Lower leg skin (tissue), 4 donors: ENCODE measurements around the gene DBI. TPM values are rescaled to one million over a fixed set of nuclear protein-coding genes. Genes with fewer than 3 reads are reported as not detected.
"Not testable (repeated sequence)": the region's sequence is repeated elsewhere in the genome, so short reads cannot be mapped to it uniquely, and the experiment has no call there.

Source experiments
- DNase-seq, 2 donors: peaks; one replicate each; pipeline ENCODE4 v3.0.0-alpha.2; 2019; ENCODE audit warnings: low spot score in 2 of 2
- H3K4me3 ChIP-seq: fragments of 200-600 bp; sonication (generic); 2 replicates; pipeline ENCODE4 v1.5.1; 2017; ENCODE audit warnings: mild to moderate bottlenecking, low read depth; ENCODE audit not compliant: poor library complexity, severe bottlenecking
- POLR2A ChIP-seq, 2 donors: fragments of 450-650 bp; IDR thresholded peaks; one replicate each; pipeline ENCODE4 v1.6.1; 2016 to 2017; ENCODE audit warnings: antibody characterized with exemption in 2 of 2, mild to moderate bottlenecking in 1 of 2, moderate library complexity in 1 of 2
- WGBS, 2 donors: methylation state at CpG; one replicate each; pipeline ENCODE4 v1.1.5; 2018; 5-methylcytosine and 5-hydroxymethylcytosine counted together
- intact Hi-C: fragments of 100-400 bp; cut with DNase I; formaldehyde crosslinking; loops from one replicate; pipeline ENCODE4 v1.15.0; 2023; ENCODE audit warnings: low total_unique reads
- total RNA-seq, 4 donors: library from RNA; depleted of rRNA; stranded (reverse); fragments of >200 nt; gene quantifications; one replicate each; pipeline ENCODE4 v1.1.0, GENCODE V29; 2016
- TF ChIP-seq, protein P1 (sequence below), 3 donors: fragments of 450-650 bp; IDR thresholded peaks; one replicate each; pipeline ENCODE4 v1.5.1; 2016; ENCODE audit warnings: antibody characterized with exemption in 3 of 3, mild to moderate bottlenecking in 3 of 3, moderate library complexity in 2 of 3

Gene DBI
- total RNA-seq, 4 donors from 2014 or later = 266 to 369 (median 326) TPM

DNA sequence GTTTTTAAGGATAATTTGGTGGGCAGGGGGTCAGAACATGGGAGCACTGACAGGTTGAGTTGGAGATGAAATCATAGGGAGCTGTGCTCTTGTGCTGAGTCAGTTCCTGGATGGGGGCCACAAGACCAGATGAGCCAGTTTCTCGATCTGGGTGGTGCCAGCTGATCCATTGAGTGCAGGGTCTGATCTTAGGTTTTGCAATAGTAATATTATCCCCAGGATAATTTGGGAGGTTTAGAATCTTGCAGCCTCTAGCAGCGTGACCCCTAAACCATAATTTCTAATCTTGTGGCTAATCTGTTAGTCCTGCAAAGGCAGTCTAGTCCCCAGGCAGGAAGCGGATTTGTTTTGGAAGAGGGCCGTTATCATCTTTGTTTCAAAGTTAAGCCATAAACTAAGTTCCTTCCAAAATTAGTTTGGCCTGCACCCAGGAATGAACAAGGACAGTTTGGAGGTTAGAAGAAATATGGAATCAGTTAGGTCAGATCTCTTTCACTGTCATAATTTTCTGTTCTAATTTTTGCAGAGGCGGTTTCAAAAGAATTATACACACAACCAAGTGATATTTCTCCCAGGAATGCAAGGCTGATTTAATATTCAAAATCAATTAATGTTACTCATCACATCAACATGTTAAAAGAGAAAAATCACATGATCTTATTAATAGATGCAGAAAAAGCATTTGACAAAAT, 23.0 kb downstream of the DBI start:
- peak; percentile 66 to 89 for DNase-seq
- H3K4me3 ChIP-seq = no peak overlapping the region
- WGBS, 2 donors = 11 to 14% methylated on average over 5 of the region's 5 CpGs
- no peak for TF ChIP-seq POLR2A (IDR thresholded peaks at IDR 0.05)
- TF ChIP-seq, protein P1, sequence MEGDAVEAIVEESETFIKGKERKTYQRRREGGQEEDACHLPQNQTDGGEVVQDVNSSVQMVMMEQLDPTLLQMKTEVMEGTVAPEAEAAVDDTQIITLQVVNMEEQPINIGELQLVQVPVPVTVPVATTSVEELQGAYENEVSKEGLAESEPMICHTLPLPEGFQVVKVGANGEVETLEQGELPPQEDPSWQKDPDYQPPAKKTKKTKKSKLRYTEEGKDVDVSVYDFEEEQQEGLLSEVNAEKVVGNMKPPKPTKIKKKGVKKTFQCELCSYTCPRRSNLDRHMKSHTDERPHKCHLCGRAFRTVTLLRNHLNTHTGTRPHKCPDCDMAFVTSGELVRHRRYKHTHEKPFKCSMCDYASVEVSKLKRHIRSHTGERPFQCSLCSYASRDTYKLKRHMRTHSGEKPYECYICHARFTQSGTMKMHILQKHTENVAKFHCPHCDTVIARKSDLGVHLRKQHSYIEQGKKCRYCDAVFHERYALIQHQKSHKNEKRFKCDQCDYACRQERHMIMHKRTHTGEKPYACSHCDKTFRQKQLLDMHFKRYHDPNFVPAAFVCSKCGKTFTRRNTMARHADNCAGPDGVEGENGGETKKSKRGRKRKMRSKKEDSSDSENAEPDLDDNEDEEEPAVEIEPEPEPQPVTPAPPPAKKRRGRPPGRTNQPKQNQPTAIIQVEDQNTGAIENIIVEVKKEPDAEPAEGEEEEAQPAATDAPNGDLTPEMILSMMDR (IDR thresholded peaks at IDR 0.05) = no peak
- intact Hi-C loops = no loop called here

DNA sequence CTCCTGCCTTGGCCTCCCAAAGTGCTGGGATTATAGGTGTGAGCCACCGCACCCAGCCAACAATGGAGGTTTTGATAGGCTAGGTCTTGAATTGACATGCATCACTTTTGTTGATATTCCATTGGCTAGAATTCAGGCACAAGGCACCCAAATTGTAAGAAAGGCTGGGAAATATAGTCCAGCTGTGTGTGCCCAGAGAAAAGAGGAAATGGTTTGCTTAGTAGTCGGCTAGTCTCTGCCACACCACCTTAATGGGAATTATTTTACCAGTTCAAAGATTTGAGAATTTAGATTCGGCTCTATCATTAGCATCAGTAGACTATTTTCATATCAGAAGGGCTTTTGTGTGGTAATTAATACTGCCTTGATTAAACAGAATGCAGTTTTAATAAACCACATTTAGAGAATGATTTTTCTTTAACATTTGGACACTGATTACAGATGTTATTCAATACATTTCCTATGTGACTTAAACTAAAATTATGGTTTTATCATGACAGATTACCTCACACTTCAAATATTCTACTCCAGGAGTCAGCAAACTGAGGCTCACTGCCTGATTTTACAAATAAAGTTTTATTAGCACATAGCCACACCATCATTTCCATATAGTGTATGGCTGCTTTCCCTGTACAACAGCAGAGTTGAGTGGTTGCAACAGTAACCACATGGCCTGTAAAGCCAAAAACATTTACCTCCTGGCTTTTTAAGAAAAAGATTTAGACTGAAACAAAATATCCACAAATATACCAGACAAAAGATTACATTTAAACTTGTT, 27.4 kb downstream of the DBI start:
- WGBS, 2 donors = 87 to 88% methylated on average over 3 of the region's 3 CpGs
- TF ChIP-seq POLR2A (IDR thresholded peaks at IDR 0.05) = no peak
- TF ChIP-seq, protein P1 (IDR thresholded peaks at IDR 0.05) = no peak
- H3K4me3 ChIP-seq = no peak overlapping the region
- intact Hi-C loops = no loop called here
- no peak for DNase-seq

DNA sequence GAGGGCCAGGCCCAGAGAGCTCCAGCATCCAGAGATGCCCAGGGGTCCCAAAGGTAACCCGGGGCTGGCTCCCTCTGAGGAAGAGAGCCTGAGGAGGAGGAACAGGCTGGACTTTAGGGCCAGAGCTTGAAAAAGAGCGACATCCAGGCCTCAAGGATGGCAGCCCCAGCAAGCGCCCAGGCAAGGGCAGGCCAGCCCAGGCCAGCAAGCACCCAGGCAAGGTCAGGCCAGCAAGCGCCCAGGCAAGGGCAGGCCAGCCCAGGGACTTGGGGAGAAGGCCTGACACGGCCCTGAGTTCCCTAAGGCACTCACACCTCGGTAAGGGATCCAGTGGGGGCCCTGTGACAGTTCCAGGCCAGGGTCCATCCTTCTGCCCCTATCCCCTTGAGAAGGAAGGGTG, 30.4 kb downstream of the DBI start:
- DNase-seq = no peak
- WGBS, 2 donors = 89 to 92% methylated on average over 6 of the region's 6 CpGs
- intact Hi-C loops = no loop called here
- H3K4me3 ChIP-seq = no peak overlapping the region
- TF ChIP-seq POLR2A (IDR thresholded peaks at IDR 0.05) = no peak
- TF ChIP-seq, protein P1 (IDR thresholded peaks at IDR 0.05) = no peak

DNA sequence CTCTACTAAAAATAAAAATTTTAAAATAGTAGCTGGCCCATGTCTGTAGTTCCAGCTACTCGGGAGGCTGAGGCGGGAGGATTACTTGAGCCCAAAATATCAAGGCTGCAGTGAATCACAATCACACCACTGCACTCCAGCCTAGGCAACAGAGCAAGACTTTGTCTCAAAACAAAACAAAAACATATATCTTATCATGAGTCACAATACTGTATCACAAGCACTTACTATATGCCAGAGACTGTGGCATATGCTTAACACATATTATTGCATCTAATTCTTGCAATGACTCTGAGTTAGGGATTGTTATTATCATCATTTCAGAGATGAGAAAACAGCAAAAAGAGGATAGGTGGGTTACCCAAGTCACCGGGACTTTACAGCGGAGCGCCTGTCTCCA, 35.3 kb downstream of the DBI start:
- 89 to 90% methylated on average over 5 of the region's 5 CpGs for WGBS, 2 donors
- DNase-seq = peak in 1 of 2 donors; percentile 37
- no peak overlapping the region for H3K4me3 ChIP-seq
- TF ChIP-seq POLR2A (IDR thresholded peaks at IDR 0.05) = no peak
- TF ChIP-seq, protein P1 (IDR thresholded peaks at IDR 0.05) = no peak
- intact Hi-C loops = no loop called here

DNA sequence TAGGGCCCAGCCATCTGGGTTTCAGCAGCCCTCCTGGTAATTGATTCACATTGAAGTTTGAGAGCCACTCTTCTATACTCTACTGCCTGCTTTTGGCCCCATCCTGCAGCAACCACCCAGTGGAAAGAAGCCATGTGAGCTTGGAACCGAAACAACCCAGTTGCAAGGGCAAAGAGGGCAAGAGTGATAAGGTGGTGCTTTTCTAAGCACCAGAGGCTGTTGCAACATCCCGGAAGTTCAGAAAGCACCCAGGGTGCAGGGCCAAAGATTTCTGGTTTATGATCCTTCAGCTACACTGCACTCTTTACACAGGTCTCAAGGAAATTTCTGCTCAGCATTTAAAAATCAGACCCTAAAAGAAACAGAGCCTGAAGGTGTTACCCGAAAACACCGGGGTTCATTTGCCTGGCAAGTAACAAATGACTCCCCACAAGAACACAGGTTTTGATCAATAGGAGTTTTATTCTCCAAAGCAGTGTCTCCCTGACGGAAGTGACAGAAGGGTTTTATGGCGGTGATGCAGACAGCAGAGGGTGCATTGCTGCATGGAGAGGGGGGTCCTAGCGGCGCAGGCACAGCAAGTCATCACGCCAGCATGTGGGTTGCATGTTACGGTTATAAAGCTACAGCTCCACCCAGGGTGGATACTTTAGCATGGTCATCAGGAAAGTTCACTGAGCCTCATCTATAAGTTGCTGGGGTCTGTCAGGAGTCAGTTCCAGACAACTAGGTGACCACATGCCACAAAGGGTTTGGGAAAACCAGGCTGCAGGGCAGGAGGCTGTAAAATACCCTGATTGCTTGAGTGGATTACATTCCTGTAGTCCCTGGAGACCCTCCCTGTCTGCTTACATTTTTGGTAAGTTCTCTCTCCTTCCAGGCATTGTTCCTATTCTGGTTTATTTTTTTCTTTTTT, 36.1 kb downstream of the DBI start:
- 66 to 73% methylated on average over 10 of the region's 10 CpGs for WGBS, 2 donors
- DNase-seq = peak in 1 of 2 donors; percentile 49
- intact Hi-C loops = no loop called here
- no peak overlapping the region for H3K4me3 ChIP-seq
- TF ChIP-seq, protein P1 (IDR thresholded peaks at IDR 0.05) = no peak
- TF ChIP-seq POLR2A (IDR thresholded peaks at IDR 0.05) = no peak

DNA sequence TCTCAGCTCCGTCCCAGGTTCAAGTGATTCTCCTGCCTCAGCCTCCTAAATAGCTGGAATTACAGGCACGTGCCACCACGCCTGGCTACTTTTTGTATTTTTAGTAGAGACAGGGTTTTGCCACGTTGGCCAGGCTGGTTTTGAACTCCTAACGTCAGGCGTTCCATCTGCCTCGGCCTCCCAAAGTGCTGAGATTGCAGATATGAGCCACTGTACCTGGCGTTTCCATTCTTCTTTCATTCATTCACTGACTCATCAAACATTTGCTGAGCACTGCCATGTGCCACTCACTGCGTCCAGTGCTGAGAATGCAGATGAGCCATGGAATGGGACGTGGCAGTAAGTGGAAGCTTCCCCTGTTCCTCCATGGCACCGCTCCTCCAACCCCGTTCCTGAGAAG, 36.8 kb downstream of the DBI start:
- intact Hi-C loops = loop anchor here (2.0 kb wide), 1 partner anchor 73 kb away; no protein-coding TSS in a partner anchor
- DNase-seq, H3K4me3 ChIP-seq: not testable (repeated sequence)
- WGBS, 2 donors = 90 to 93% methylated on average over 12 of the region's 12 CpGs
